Right kidney (tissue), 9 donors: ENCODE results near the gene GSX1.
"Not testable (repeated sequence)": the region's sequence is repeated elsewhere in the genome, so short reads cannot be mapped to it uniquely, and the experiment has no call there.

Experiments
- DNase-seq: peaks from one replicate; pipeline ENCODE4 v3.0.0-alpha.2; 2016
- long read RNA-seq, 8 donors: transcript quantifications; one replicate each; lab custom pipeline, GENCODE V29; 2026

The GSX1 gene
- long read RNA-seq, donor 1: 0 reads
- long read RNA-seq, donor 2: 0 reads
- long read RNA-seq, donor 3: 0 reads
- long read RNA-seq, donor 4: 0 reads
- long read RNA-seq, donor 5: 0 reads
- long read RNA-seq, donor 6: 0 reads
- long read RNA-seq, donor 7: 0 reads
- long read RNA-seq, donor 8: 0 reads

GRCh38 chr13:27792393-27793218, at the start of gene GSX1:
GSX1 (plus strand) TSS chr13:27792483; CDS start chr13:27792691, 208 bp downstream.
- DNase-seq: peak; percentile 69

GRCh38 chr13:27744801-27745200, 47.5 kb upstream of the GSX1 start:
- DNase-seq: no peak

GRCh38 chr13:27745301-27745700, 47.0 kb upstream of the GSX1 start:
- DNase-seq: no peak

- DNase-seq: not testable (repeated sequence)
Observed at GRCh38 chr13:27748143-27748542, 44.1 kb upstream of the GSX1 start.

GRCh38 chr13:27751953-27752532, 40.2 kb upstream of the GSX1 start:
- no peak for DNase-seq

- DNase-seq: no peak
Observed at GRCh38 chr13:27765650-27766049, 26.6 kb upstream of the GSX1 start.

GRCh38 chr13:27770809-27771208, 21.5 kb upstream of the GSX1 start:
- no peak for DNase-seq

GRCh38 chr13:27772651-27773425, 19.4 kb upstream of the GSX1 start:
- DNase-seq: no peak

- no peak for DNase-seq
Observed at GRCh38 chr13:27774169-27774568, 18.1 kb upstream of the GSX1 start.

- DNase-seq: no peak
Observed at GRCh38 chr13:27774651-27775050, 17.6 kb upstream of the GSX1 start.

GRCh38 chr13:27775943-27776342, 16.3 kb upstream of the GSX1 start:
- no peak for DNase-seq

- no peak for DNase-seq
Observed at GRCh38 chr13:27782151-27782550, 10.1 kb upstream of the GSX1 start.

- DNase-seq: no peak
Observed at GRCh38 chr13:27783111-27783510, 9.2 kb upstream of the GSX1 start.

GRCh38 chr13:27788271-27788670, 4.0 kb upstream of the GSX1 start:
- no peak for DNase-seq

GRCh38 chr13:27789153-27789494, 3.2 kb upstream of the GSX1 start:
- no peak for DNase-seq

GRCh38 chr13:27789495-27790303, 2.6 kb upstream of the GSX1 start:
- DNase-seq: no peak

- DNase-seq: no peak
Observed at GRCh38 chr13:27790523-27790922, 1.8 kb upstream of the GSX1 start.

- no peak for DNase-seq
Observed at GRCh38 chr13:27791146-27791900, 960 bp upstream of the GSX1 start.

GRCh38 chr13:27791901-27792392, 336 bp upstream of the GSX1 start:
- DNase-seq: no peak

- DNase-seq: no peak
Observed at GRCh38 chr13:27793507-27794367, 1.5 kb downstream of the GSX1 start.
